GM19395 (cell line): Measurements from ENCODE around the gene TMTC2.

ENCODE experiments used
- ATAC-seq: cut with Tn5 transposase; IDR thresholded peaks from one replicate; pipeline ENCODE4 v1.9.1; 2021; ENCODE audit warnings: mild to moderate bottlenecking, moderate library complexity; ENCODE audit not compliant: unreplicated experiment

Gene TMTC2

DNA sequence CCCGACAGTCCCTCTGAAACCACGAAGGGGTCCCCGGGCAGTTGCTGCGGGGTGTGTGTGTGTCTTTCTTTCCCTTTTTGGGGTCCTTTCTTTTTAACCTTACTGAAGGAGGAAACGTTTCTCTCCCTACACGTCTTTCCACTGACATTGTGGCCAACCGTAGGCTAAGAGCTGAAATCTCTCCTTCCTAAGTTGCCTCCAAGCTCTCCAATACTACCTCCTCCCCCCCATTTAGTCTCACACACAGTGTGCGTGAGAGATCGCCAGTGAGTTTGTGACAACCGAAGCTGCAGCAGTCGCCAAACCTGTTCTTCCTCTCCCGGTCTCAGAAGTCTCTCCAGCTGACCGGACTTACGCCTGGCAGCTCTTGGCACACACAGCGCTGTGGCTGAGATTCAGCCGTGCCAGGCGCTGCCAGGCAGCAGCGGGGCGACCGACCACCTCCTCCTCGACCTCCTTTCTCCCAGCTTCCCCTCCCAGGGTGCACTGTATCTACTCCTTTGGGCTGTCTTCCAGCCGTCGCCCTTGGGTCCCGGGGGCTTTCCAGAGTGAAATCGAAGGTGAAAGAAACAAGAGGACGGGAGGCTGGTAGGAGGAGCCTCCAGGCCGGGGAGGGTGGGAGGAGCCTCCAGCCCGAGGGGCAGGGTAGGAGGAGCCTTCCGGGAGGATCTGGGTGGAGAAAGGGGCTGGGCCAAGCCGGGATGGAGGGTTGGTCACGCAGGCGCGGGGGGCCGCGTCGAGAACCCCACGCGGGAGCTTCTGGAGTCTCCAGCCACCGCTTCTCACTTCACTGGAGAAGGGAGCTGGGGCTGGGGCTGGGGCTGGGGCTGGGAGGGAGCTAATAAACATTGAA lies at the start of gene TMTC2:
TSS of gene TMTC2 (plus strand) at position 739 of the 853 bp plus-strand sequence.
- ATAC-seq = peak; percentile 83

DNA sequence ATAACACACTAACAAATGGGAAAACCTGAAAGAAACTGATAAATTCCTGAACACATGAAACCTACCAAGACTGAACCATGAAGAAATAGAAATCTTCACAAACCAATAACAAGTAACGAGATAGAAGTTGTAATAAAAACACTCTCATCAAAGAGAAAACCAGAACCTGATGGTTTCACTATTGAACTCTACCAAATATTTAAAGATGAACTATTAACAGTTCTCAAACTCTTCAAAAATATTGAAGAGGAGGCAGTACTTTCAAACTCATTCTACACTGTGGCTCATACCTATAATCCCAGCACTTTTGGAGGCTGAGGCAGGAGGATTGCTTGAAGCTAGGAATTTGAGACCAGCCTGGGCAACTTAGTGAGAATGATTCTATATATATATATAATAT lies 48.4 kb upstream of the TMTC2 start:
- ATAC-seq = peak; percentile 63

DNA sequence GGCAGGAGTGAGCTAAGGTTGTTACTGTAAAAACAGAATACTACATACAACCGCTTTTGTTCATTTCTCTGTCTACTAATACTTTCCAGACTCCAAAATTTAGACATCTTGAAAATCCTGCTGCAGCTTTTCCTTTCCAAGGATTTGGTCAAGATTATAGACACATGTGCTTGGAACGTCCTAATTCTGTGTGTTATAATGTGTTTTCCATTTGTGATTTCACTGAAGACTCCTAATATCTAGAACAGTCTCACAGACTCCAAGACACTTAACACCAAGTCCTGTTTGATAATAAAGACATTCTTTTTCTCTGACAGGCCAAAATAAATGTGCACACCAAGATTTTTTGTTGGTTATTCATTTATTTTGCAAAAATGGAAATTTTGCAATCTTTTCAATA lies 41.8 kb upstream of the TMTC2 start:
- no peak for ATAC-seq

DNA sequence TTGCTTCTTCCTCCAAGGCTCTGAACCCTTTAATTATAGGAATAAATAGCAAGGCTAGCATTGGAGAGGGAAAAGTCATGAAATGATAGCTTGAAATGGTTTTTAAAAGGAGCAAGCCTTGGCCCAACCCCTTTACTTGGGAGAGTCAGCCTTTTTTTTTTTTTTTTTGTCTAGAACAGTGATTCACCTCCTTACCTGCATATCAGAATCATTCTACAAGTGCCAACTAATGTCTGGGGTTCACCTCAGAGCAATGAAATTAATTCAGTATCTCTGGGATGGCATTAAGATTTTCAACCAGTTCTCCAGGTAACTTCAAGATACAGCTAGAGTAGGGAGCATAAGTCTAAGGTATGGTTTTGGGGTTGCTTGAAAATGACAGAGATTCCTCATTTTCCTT lies 41.3 kb upstream of the TMTC2 start:
- no peak for ATAC-seq

DNA sequence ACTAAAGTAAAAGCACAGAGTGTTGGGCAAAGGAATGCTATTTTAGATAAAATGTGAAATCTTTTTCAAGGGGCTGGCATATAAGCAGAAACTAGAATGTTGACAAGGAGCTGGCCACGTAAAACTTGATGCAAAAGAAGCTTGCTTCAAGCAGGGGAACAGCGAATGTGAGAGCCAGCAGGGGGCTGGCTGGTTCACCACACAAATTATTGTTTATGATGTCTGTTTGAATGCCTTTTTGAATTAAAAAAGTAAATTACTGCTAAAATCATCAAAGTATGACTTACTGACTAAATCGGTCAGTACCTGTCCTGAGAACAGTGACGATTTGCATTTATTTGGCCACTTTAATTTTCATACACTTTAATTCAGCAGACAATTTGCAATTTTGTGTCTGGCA lies 38.9 kb upstream of the TMTC2 start:
- no peak for ATAC-seq

DNA sequence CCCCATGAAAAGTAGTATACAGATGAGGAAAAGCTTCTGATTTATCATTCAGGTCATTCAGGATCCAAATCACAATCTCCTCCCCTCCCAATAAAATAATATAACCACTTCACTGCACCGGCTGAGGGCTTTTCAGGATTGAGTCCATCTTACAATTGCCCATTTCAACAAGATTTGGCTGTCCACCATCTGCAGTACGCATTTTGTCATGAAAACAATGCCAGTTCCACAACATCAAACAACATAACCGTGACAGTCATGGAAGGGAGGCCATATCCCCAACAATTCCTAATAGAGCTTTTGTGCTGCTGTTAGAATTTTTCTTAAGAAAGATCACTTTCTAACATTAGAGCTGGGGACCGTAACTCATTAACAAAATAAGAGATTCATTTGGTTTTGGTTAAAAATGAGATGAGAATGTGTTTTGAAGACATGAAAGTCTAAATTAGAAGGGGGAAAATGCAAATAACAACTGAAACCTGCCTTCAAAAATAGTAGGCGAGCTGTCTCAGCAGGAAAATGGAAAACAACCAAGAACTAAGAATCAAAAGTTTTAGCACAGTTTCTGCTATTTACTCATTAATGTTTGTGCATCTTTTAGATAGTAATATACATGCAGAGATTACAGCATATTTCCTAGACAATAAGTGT lies 38.3 kb upstream of the TMTC2 start:
- peak; percentile 43 for ATAC-seq

DNA sequence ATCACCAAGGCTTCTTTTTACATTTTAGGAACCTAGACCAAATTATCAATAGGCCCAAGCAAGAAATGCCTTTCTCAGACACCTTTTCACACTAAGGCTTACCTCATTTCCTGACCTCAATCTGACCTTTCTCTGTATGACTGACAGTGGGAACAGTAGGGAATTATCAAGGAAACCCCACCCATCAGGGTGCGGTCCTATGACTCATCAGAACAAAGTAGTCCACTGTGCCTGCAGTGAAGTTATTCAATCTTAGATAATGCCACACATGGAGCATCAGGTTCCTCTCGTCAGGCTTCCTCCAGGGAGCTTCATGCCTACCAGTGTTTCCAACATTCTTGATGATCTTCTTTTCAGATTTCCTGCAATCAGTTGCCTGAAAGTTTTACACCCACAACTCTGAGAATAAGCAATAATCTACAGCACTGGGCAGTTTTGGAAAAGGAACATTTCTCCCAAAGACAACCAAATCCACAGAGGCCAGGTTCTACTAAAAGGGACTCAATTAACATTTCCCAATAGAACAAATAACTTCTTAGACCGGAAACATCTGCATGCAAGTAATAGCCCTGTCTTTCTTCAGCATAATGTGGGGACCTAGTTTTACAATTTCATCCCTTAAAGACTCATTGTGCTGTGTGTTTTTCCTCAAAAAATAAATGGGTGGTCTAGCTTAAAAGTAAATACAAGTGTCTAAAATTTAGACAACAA lies 35.9 kb upstream of the TMTC2 start:
- ATAC-seq = peak; percentile 85

DNA sequence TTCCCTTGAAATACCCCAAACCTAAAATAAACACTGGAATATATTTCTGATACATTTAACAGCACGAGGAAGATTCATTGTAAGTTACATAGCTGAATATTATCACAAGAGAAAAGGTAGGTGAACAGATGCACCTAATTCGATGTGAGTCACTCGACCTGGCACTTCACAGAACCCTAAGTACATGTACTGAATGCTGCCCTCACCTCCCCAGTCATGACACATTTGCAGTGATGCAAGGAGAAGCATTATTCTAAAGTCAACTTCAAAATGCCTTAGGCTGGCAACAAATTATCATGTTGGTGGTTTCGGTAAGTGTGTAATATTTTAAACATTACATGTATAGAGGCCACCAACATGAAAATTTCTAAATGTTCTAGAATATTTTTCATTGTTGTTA lies 35.2 kb upstream of the TMTC2 start:
- ATAC-seq = no peak

DNA sequence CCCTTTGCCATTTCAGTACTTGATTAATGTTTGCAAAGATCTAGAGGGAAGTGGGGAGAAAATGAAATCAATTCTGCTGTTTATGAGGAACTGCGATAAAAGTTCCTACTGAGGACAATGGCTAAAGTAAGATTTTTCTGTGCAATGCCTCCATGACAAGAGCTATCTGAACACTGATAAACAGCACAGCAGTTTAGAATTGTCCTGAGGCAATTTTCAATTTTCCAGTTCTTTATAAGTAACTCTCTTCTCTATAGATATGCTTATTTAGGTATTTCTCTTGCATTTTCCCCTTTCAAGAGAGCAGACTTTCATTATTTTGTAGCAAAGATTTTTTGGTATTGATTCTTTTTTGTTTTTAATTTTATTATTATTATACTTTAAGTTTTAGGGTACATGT lies 34.6 kb upstream of the TMTC2 start:
- no peak for ATAC-seq

DNA sequence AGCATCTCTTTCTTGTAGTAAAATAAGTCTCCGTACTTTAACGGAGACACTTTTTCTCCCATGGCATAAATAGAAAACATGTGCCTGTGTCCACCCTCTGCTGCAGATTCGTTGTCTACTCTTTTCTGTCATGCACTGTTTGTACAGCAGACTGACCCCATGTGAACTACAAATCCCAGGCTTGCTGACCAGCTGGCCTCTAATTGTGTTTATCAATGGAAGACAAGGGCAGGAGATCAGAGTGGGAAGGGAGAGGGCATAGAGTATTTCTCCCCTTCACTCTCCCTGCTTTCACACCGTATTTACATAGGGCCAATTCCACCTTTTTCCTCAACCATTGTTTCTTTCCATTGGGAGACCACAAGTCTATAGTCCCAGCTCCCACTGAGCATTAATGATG lies 31.0 kb upstream of the TMTC2 start:
- no peak for ATAC-seq

DNA sequence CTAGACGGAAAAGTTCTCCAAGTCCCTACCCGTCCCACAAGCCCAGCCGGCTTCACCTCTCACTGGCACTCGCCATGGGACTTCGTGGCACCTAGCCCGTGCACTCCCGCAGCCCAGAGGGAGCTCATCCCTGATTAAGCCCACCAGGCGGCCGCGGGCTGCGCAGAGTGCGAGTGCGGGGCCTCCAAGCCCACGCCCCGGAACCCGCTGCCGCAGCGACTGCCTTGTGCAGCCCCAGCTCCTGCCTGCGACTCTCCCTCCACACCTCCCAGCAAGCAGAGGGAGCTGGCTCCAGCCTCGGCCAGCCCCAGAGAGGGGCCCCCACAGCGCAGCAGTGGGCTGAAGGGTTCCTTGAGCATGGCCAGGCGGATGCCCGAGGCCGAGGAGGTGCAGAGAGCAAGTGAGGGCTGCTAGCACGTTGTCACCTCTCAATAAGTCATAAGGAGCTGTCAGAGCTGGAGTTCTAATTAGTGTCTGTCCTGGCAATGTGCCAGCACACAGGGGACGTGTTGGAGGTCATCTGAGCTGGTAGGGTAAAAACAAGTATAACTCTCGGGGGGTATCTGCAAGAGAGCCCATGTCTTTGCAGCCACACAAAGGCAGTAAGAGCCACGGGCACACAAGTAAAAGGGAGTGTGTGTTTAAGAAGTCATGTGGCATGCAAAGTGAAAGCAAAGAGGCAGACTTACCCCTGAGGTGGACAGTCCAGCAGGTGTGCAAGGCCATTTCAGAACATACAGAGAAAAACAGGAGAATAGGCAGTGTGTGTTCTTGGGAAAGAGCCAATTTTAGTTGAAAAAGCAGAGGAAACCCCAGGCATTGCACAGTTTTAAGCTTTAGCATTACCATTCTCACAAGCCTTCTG lies 27.1 kb upstream of the TMTC2 start:
- no peak for ATAC-seq

DNA sequence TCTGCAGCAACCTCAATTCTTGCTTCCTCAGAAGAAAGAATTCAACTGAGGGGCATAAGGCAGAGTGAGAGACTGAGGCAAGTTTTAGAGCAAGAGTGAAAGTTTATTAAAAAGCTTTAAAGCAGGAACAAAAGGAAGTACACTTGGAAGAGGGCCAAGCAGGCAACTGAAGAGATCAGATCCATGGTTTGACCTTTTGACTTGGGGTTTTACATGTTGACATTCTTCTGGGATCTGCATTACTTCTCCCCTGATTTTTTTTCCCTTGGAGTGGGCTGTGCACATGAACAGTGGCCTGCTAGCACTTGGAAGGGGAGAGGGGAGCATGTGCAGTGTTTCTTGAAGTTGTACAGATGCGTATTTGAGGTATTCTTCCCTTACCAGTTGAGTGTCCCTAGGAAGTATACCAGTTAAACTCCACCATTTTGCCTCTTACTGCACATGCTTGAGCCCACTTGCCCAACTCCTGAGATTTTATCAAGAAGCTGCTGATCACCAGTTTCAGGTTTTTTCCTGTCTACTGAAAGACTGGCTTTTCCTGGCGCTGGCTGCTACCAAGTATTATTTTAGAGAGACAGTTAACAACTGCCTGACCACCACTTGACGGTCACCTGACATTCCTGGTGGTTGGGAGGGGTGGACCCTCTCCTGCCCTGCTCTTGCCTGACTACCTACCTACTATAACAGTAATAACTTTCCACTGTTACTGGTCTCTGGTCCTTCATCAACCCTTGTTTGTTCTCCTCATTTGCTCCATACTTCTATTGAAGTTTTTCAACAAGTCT lies 26.0 kb upstream of the TMTC2 start:
- ATAC-seq = no peak

DNA sequence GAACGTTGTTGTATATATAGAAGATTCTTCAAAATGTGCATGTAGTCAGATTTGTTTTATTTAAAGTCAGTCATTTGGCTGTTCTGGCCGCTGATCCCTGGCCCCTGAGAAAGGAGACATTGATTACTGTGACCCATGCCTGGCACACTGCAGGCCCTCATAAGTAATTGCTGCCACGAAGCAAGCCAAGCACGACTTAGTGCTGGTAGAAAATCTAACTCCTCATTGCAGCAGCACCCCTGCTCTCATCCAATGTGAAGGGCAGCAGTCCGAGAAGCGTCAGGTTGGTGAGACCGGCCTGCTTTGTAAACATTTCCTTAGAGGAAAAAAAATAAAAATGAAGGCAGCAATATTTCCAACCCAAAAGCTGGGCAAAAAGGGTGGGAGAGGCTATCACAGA lies 22.8 kb upstream of the TMTC2 start:
- no peak for ATAC-seq

DNA sequence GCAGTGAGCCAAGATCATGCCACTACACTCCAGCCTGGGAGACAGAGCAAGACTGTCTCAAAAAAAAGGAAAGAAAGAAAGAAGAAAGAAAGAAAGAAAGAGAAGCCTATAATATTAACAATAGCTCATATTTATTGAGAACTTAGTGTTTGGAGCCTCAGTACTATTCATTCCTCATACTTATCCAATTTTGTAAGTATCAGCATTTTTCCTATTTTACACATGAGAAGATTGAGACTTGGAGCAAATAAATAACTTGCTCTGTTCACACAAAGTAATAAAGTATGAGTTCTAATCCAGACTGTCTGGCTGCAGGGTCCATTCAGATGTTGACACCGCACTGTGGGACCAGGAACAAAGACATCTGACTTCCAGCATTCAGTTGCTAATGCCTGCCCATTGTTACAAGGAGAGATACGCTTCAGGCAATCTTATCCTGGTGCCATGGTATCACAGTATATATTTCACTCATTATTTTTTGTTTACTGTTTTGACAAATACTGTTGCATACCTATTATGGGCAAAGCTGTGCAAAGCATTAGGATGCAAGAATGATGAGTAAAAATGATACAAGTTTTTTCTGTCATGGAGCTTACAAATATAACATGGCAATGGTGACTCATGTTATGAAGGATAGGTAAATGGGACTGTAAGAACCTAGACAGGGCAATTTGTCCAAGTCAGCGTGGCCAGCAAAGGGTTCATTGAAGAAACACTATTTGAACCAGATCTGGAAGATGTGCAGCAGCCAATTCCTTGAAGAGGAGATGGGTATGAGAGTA lies 21.4 kb upstream of the TMTC2 start:
- ATAC-seq = peak; percentile 48

DNA sequence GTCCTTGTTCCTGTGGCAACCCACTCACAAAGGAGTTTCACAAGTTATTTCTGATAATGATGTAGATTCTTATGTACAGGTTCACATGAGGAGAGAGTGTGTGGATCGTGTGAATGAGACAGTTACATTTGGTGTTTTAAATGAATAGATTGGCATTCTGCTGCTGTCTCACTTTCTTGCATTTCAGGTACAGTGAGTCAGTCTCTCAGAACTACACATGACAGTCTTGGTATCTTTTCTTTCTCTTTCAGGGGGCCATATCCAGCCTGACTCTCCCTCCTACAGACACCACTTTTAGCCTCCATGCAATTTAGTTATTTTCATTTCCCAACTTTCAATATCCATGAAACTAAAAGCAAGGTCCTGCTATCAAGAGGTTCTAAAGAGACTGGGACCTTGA lies 19.9 kb upstream of the TMTC2 start:
- no peak for ATAC-seq

DNA sequence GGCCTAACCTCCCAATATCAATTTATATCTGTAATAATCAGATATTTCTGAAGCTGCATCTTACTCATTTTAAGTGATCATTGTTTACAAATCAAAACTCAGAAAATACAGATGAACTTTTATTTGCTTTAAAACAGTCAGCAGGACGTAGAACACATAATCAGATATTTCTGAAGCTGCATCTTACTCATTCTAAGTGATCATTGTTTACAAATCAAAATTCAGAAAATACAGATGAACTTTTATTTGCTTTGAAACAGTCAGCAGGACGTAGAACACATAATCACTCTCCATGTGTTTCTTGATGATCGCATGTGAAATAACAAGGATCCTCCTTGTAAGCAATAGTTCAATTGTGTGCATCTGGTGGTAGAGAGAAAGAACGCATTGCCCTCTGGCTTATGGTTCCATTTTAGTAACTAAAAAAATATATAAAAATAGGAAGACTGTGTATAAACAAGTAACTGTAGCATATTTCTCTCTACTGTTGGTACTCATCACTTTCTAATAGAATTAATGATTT lies 15.0 kb upstream of the TMTC2 start:
- no peak for ATAC-seq

DNA sequence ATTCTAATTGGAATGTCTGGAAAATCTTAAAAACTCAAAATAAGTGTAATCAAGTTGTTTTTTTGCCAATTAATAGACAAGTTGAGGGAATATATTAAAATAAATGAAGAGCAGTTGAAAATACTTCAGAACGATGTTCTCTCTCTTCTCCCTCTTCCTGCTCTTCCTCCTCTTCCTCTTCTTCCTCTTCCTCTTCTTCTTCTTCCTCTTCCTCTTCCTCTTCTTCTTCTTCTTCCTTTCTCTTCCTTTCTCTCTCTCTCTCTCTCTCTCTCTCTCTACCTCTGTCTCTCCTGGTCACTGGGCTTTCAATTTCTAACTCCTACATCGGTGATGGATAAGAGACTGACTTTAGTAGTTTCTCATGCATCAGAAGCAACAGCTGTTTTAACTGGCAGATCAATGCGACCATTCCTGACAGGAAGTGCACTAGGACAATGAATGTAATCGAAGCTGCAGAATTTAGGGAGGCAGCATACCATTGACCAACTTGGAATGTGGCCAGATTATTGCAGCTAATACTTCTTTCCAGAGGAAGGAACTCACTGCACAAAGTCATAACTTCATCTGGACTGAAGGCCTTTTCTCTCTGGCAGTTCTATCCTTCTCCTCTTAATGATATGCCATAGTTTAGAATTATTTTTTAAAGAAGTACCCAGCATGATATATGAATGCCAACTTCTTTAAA lies 13.8 kb upstream of the TMTC2 start:
- ATAC-seq = no peak

DNA sequence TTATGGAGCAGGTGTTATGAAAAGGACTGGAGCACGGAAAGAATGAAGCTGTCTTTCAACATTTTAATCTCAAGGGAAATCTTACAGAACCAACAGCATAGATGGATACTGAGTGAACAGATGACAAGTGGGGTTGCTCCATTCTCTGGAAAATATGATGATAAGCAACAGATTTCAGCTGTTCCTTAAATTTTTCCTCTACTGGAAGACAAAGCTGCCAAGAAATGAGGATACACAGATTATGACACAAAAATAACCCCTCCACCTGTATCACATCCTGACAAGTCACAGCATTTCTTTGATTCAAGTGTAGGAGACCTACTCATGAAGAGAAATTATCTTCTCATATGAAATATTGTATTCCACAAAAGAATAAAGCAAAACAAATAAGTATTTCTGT lies 13.0 kb upstream of the TMTC2 start:
- no peak for ATAC-seq

DNA sequence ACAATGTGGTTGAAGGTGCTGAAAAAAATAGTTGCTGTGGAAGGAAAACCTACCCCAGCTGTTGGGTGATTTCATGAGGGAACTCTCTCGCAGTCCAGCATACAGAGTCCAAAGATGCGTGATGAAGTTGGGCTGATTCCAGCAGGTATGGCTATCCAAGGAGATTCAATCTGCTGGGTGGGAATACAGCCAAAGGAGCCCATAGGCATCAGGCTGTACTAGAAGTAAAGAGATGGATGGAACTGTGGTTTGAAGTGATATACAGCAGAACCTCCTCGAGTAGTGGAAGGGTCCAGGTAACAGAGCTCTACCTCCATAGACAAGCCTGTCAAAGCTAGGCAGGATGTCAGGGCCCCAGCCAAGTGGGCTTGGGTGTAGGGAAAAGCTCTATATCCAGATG lies 11.5 kb upstream of the TMTC2 start:
- ATAC-seq = no peak
